ENCODE measurements around the gene MBD3L4.

DNA sequence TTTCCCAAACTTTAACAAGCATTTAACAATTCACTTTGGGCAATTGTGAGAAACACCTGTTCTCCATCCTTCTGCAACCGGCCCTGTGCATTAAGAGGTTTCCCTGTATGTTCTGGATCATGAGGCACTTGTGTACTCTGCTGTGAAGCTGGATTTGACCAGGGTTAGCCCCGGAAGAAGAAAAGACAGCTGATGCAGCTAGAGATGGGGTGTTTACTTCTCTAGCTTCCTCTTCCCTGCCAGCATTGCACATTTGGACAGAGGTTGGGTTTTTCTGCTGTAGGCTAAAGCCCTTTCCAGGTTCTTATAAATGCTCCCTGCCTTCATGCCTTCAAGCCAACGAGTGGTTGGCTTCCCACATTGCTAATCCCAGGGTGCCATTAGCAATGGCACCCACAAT, 39.6 kb downstream of the MBD3L4 start:
- TF ChIP-seq, protein P1, sequence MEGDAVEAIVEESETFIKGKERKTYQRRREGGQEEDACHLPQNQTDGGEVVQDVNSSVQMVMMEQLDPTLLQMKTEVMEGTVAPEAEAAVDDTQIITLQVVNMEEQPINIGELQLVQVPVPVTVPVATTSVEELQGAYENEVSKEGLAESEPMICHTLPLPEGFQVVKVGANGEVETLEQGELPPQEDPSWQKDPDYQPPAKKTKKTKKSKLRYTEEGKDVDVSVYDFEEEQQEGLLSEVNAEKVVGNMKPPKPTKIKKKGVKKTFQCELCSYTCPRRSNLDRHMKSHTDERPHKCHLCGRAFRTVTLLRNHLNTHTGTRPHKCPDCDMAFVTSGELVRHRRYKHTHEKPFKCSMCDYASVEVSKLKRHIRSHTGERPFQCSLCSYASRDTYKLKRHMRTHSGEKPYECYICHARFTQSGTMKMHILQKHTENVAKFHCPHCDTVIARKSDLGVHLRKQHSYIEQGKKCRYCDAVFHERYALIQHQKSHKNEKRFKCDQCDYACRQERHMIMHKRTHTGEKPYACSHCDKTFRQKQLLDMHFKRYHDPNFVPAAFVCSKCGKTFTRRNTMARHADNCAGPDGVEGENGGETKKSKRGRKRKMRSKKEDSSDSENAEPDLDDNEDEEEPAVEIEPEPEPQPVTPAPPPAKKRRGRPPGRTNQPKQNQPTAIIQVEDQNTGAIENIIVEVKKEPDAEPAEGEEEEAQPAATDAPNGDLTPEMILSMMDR (IDR thresholded peaks at IDR 0.05; ENCODE audit: insufficient read depth, low read length, poor library complexity, severe bottlenecking) = no peak
- TF ChIP-seq EZH2phosphoT487 (conservative IDR thresholded peaks at IDR 0.05; ENCODE audit: low read length) = no peak
